Fibroblast of lung (primary cell): ENCODE results near the gene TMEM92. TPM values are rescaled to one million over a fixed set of nuclear protein-coding genes. Genes with fewer than 3 reads are reported as not detected.

Experiments used
- DNase-seq, 2 donors: peaks; one replicate each; pipeline versions ENCODE4 v3.0.0 to v3.0.0-alpha.2; 2010; ENCODE audit warnings: low read depth in 2 of 2
- H2AFZ ChIP-seq: 2 replicates; pipeline ENCODE4 v1.5.1; 2012; ENCODE audit warnings: low read length, control low read depth, inconsistent platforms
- H3K27ac ChIP-seq: 2 replicates; pipeline ENCODE4 v1.5.1; 2011; ENCODE audit warnings: low read length, control low read depth; ENCODE audit not compliant: insufficient read depth
- H3K27me3 ChIP-seq: 2 replicates; pipeline ENCODE4 v1.5.1; 2011; ENCODE audit warnings: mild to moderate bottlenecking, low read length; ENCODE audit not compliant: control insufficient read depth, insufficient read depth
- H3K36me3 ChIP-seq: 2 replicates; pipeline ENCODE4 v1.5.1; 2011; ENCODE audit warnings: low read length; ENCODE audit not compliant: control insufficient read depth, insufficient read depth
- H3K4me1 ChIP-seq: 2 replicates; pipeline ENCODE4 v1.5.1; 2011; ENCODE audit warnings: low read length; ENCODE audit not compliant: control insufficient read depth, insufficient read depth; ENCODE audit errors: extremely low read depth
- H3K4me2 ChIP-seq: 2 replicates; pipeline ENCODE4 v1.5.1; 2011; ENCODE audit warnings: low read length, control low read depth; ENCODE audit not compliant: insufficient read depth; ENCODE audit errors: extremely low read depth
- H3K4me3 ChIP-seq, 4 experiments: fragments of 200-600 bp in 1 of 4; sonication (generic) in 1 of 4; replicated peaks in 1 of 4; 2 replicates each; pipeline ENCODE4 v1.5.1; 2011 to 2016; ENCODE audit warnings: low read length in 4 of 4, low read depth in 3 of 4, mild to moderate bottlenecking in 3 of 4, control low read depth in 2 of 4, inconsistent platforms in 1 of 4, mixed read lengths in 1 of 4; ENCODE audit not compliant: insufficient read depth in 1 of 4; ENCODE audit errors: control extremely low read depth in 1 of 4
- H3K79me2 ChIP-seq: 2 replicates; pipeline ENCODE4 v1.5.1; 2012; ENCODE audit warnings: mild to moderate bottlenecking, low read length, inconsistent platforms; ENCODE audit not compliant: control insufficient read depth, insufficient read depth
- H3K9ac ChIP-seq: 2 replicates; pipeline ENCODE4 v1.5.1; 2011; ENCODE audit warnings: mild to moderate bottlenecking, low read length, control low read depth; ENCODE audit not compliant: insufficient read depth
- H3K9me3 ChIP-seq: 2 replicates; pipeline ENCODE4 v1.5.1; 2012; ENCODE audit warnings: low read depth, low read length; ENCODE audit not compliant: control insufficient read depth, insufficient read depth
- H4K20me1 ChIP-seq: 2 replicates; pipeline ENCODE4 v1.5.1; 2011; ENCODE audit warnings: low read length; ENCODE audit not compliant: control insufficient read depth, insufficient read depth; ENCODE audit errors: extremely low read depth
- EZH2 ChIP-seq: IDR thresholded peaks from 2 replicates; pipeline ENCODE4 v1.5.1; 2012; ENCODE audit warnings: low read length, control low read depth, mild to moderate bottlenecking; ENCODE audit errors: missing control alignments
- polyA plus RNA-seq, 2 donors: library from polyadenylated mRNA; depleted of rRNA in 1 of 2; stranded (reverse) in 1 of 2; unstranded in 1 of 2; fragments of >200 nt; gene quantifications; 2 replicates each; pipeline ENCODE4 v1.2.1, GENCODE V29; 2011 to 2012; ENCODE audit warnings: missing spikeins in 1 of 2
- total RNA-seq: library from RNA; depleted of rRNA; stranded (reverse); fragments of >200 nt; gene quantifications from 2 replicates; pipeline ENCODE4 v1.2.1, GENCODE V29; 2014
- TF ChIP-seq, protein P1 (sequence below), 2 donors: IDR thresholded peaks in 1 of 2; conservative IDR thresholded peaks in 1 of 2; 1 replicate in 1 of 2; 2 replicates in 1 of 2; pipeline ENCODE4 v1.5.1; 2011 to 2012; ENCODE audit warnings: low read length in 2 of 2, control low read depth in 1 of 2, inconsistent platforms in 1 of 2, low read depth in 1 of 2, mild to moderate bottlenecking in 1 of 2

Gene TMEM92
- total and polyA plus RNA-seq, 2 donors (not counting 1 experiment from before 2014, with no cell fraction given), result under 0.01 to 0.05 TPM

DNA sequence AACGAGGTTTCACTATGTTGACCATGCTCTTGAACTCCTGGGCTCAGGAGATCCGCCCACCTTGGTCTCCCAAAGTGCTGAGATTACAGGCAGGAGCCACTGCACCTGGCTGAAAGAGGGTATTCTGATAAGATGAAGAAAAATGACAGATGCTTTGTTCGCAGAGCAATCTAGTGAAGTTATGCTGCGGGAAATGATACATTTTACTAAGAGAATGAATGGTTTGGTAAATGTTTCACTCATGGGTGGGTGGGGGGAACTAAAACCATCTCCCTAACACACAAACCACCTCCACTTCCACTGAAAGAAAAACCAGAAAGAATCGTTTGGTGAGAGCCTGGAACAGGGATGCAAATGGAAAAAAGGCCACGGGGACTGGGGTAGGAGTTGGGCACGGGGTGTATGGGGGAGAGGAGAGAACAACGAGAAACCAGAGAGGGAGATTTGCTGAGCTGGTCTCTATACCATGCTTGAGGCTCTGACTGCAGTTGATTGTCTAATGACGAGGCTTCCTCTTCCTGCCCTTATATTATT lies 52.6 kb downstream of the TMEM92 start:
- H3K79me2 ChIP-seq, result no peaks in the 10 kb centered on the region
- no peak overlapping the region for H3K4me2 ChIP-seq
- H3K9me3 ChIP-seq, result no peaks in the 10 kb centered on the region
- H3K4me1 ChIP-seq, result peaks cover 5% of the 10 kb centered on the region
- DNase-seq, result no peak
- no peak overlapping the region for H3K9ac ChIP-seq
- H3K4me3 ChIP-seq, result no peak overlapping the region
- no peak overlapping the region for H3K27ac ChIP-seq
- no peak overlapping the region for H2AFZ ChIP-seq
- no peaks in the 10 kb centered on the region for H3K27me3 ChIP-seq
- no peaks in the 10 kb centered on the region for H4K20me1 ChIP-seq
- no peak for TF ChIP-seq EZH2
- TF ChIP-seq, protein P1, sequence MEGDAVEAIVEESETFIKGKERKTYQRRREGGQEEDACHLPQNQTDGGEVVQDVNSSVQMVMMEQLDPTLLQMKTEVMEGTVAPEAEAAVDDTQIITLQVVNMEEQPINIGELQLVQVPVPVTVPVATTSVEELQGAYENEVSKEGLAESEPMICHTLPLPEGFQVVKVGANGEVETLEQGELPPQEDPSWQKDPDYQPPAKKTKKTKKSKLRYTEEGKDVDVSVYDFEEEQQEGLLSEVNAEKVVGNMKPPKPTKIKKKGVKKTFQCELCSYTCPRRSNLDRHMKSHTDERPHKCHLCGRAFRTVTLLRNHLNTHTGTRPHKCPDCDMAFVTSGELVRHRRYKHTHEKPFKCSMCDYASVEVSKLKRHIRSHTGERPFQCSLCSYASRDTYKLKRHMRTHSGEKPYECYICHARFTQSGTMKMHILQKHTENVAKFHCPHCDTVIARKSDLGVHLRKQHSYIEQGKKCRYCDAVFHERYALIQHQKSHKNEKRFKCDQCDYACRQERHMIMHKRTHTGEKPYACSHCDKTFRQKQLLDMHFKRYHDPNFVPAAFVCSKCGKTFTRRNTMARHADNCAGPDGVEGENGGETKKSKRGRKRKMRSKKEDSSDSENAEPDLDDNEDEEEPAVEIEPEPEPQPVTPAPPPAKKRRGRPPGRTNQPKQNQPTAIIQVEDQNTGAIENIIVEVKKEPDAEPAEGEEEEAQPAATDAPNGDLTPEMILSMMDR (conservative IDR thresholded peaks at IDR 0.05 in 1 of 2, IDR thresholded peaks at IDR 0.05 in 1 of 2; ENCODE audit: low read depth in 1 of 2, low read length in 2 of 2), result no peak
- H3K36me3 ChIP-seq, result no peaks in the 10 kb centered on the region

DNA sequence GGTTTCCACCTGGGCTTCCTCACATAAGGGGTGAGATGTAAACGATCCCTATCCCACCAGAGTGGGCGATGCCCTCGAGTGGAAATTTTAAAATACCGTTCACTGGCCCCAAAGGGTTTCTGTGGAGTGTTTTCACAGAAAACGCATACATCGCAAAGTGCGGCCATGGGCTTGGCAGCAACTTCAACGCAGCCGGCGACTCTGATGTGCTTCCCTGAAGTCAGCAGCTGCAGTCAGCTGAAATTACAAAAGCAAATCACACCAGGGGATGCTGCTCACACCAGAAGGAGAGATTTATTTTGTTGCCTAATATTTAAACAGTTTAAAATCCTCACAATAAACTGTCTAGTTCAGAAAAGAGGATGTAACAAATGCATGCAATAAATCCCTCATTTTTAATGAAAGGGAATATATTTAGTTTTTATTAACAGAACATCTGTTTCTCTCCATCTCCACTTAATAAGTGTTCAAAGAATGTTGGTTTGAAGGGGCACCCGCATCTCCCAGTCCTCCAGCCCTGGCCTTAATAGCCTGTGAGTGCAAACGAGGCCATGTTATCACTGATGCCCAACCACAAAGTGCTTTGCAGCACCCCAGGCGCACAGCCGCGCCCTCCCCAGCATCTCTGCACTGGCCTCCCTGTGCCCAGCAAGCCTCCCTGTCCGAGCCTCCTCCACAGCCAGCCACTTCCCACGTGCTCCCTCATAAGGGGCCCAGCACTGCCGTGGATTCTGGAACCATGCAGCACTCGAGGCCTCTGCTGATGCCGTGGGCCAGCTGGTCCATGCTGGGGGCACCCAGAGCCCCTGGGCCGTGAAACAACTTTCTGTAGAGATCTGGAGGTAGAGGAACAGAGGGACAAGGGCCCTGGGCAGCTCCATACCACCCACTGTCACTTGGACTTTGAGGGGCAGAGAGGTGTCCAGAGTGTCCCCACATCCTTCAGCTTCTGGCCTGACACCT lies 54.4 kb downstream of the TMEM92 start:
- H3K4me1 ChIP-seq, result peaks cover 6% of the 10 kb centered on the region
- no peaks in the 10 kb centered on the region for H3K9me3 ChIP-seq
- no peaks in the 10 kb centered on the region for H3K79me2 ChIP-seq
- no peaks in the 10 kb centered on the region for H3K36me3 ChIP-seq
- H3K9ac ChIP-seq, result no peak overlapping the region
- H4K20me1 ChIP-seq, result no peaks in the 10 kb centered on the region
- H3K4me3 ChIP-seq, result no peak overlapping the region
- no peak overlapping the region for H2AFZ ChIP-seq
- H3K27ac ChIP-seq, result no peak overlapping the region
- DNase-seq, result peak in 1 of 2 donors; percentile 47
- no peaks in the 10 kb centered on the region for H3K27me3 ChIP-seq
- H3K4me2 ChIP-seq, result peak overlapping the region; percentile 40
- no peak for TF ChIP-seq EZH2
- TF ChIP-seq, protein P1 (conservative IDR thresholded peaks at IDR 0.05 in 1 of 2, IDR thresholded peaks at IDR 0.05 in 1 of 2; ENCODE audit: low read depth in 1 of 2, low read length in 2 of 2), result no peak

DNA sequence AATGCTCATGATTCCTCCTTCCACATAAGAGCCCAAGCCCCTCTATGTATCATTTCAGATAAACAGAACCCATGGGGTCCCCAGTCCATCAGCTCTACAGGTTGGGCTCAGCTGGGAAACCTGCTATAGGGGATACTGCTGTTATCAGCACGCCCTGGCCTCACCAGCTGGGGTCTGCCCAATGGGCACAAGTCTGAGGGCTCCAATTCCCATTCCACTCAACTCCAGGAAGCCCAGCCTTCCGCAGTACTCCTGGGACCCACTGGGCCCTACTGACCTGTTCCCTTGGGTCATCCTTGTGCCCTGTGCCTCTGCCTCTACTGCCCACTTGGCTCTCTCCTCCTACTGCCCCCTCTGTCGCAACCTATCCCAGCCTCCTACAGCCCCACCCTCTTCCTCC lies 55.5 kb downstream of the TMEM92 start:
- H3K4me1 ChIP-seq, result peaks cover 6% of the 10 kb centered on the region
- DNase-seq, result no peak
- no peak overlapping the region for H2AFZ ChIP-seq
- H3K9ac ChIP-seq, result no peak overlapping the region
- no peaks in the 10 kb centered on the region for H3K79me2 ChIP-seq
- H3K36me3 ChIP-seq, result no peaks in the 10 kb centered on the region
- H3K27ac ChIP-seq, result no peak overlapping the region
- H4K20me1 ChIP-seq, result no peaks in the 10 kb centered on the region
- no peaks in the 10 kb centered on the region for H3K27me3 ChIP-seq
- no peak overlapping the region for H3K4me2 ChIP-seq
- no peaks in the 10 kb centered on the region for H3K9me3 ChIP-seq
- no peak overlapping the region for H3K4me3 ChIP-seq
- TF ChIP-seq, protein P1 (conservative IDR thresholded peaks at IDR 0.05 in 1 of 2, IDR thresholded peaks at IDR 0.05 in 1 of 2; ENCODE audit: low read depth in 1 of 2, low read length in 2 of 2), result no peak
- no peak for TF ChIP-seq EZH2
